ENCODE results near the gene THAP9. TPM values are rescaled to one million over a fixed set of nuclear protein-coding genes. Genes with fewer than 3 reads are reported as not detected.
A peak's percentile ranks its signal among the peaks of the same experiment; 100 is the strongest.

Gene THAP9
- polyA plus RNA-seq, 3 donors, result 1.4 to 1.9 (median 1.4) TPM

- peaks cover 3 to 9% of the 10 kb centered on the region in 2 donors for H3K4me1 ChIP-seq (ENCODE audit: control insufficient read depth in 1 of 2, insufficient read depth in 2 of 2, low read length in 2 of 2)
- H3K36me3 ChIP-seq (replicated peaks in 1 of 2; ENCODE audit: control insufficient read depth in 1 of 2, insufficient read depth in 2 of 2, low read length in 2 of 2), result peaks cover 20 to 29% of the 10 kb centered on the region in 2 donors
- no peak overlapping the region for H3K4me2 ChIP-seq (replicated peaks; ENCODE audit: extremely low read depth, low read length, poor library complexity, severe bottlenecking)
- no peak overlapping the region for H3K9ac ChIP-seq (ENCODE audit: insufficient read depth, low read length, poor library complexity, severe bottlenecking)
- H4K20me1 ChIP-seq (ENCODE audit: insufficient read depth, low read length), result no peaks in the 10 kb centered on the region
- H3K4me3 ChIP-seq (replicated peaks in 1 of 3; ENCODE audit: low read depth in 2 of 3, low read length in 3 of 3), result no peak overlapping the region
- no peaks in the 10 kb centered on the region for H3K9me3 ChIP-seq (replicated peaks in 1 of 2; ENCODE audit: control insufficient read depth in 1 of 2, insufficient read depth in 1 of 2, low read length in 2 of 2)
- intact Hi-C loops (cut with micrococcal nuclease), result no loop called here
- H3K9me3 Mint-ChIP-seq, result peaks cover 0 to 3% (median 0%) of the 10 kb centered on the region in 7 donors
- H3K27me3 Mint-ChIP-seq (ENCODE audit: low read depth in 3 of 3), result no peaks in the 10 kb centered on the region
- peaks cover 23 to 42% of the 10 kb centered on the region in 2 donors for H3K36me3 Mint-ChIP-seq
- H3K4me1 Mint-ChIP-seq, result peaks cover 22% of the 10 kb centered on the region
- H3K27ac Mint-ChIP-seq, result peak overlapping the region in 6 of 7 donors; percentile 0 to 66 (median 41)
- no peak for TF ChIP-seq CTCF (IDR thresholded peaks at IDR 0.05)
- peak overlapping the region in 1 of 2 donors; percentile 64 for H3K27ac ChIP-seq (ENCODE audit: low read depth in 1 of 2, low read length in 2 of 2)
- 63% methylated on average over 1 of the region's 1 CpG for WGBS (ENCODE audit: insufficient coverage)
- no peaks in the 10 kb centered on the region for H3K27me3 ChIP-seq (ENCODE audit: control insufficient read depth in 2 of 2, insufficient read depth in 2 of 2, low read length in 2 of 2)
- DNase-seq, result peak in 2 of 3 donors; percentile 4 to 9
- H3K79me2 ChIP-seq (ENCODE audit: insufficient read depth, low read length), result peaks cover 11% of the 10 kb centered on the region
- H3K4me3 Mint-ChIP-seq, result no peak overlapping the region
- no peak overlapping the region for H2AFZ ChIP-seq (ENCODE audit: insufficient read depth, low read depth, low read length, poor library complexity, severe bottlenecking)
Observed at GRCh38 chr4:82957045-82957444, 56.5 kb downstream of the THAP9 start.

GRCh38 chr4:82965763-82966162 lies 65.2 kb downstream of the THAP9 start:
- Histone ChIP-seq H3K9me3 (replicated peaks in 1 of 2; ENCODE audit: control insufficient read depth in 1 of 2, insufficient read depth in 1 of 2, low read length in 2 of 2) (no peaks in the 10 kb centered on the region), H3K79me2 (ENCODE audit: insufficient read depth, low read length) (peaks cover 5% of the 10 kb centered on the region), H3K36me3 (replicated peaks in 1 of 2; ENCODE audit: control insufficient read depth in 1 of 2, insufficient read depth in 2 of 2, low read length in 2 of 2) (peaks cover 40 to 89% of the 10 kb centered on the region in 2 donors), H2AFZ (ENCODE audit: insufficient read depth, low read depth, low read length, poor library complexity, severe bottlenecking) (no peak overlapping the region), H3K4me3 (replicated peaks in 1 of 3; ENCODE audit: low read depth in 2 of 3, low read length in 3 of 3) (no peak overlapping the region), H3K4me1 (ENCODE audit: control insufficient read depth in 1 of 2, insufficient read depth in 2 of 2, low read length in 2 of 2) (no peaks in the 10 kb centered on the region), H3K27me3 (ENCODE audit: control insufficient read depth in 2 of 2, insufficient read depth in 2 of 2, low read length in 2 of 2) (no peaks in the 10 kb centered on the region), H3K4me2 (replicated peaks; ENCODE audit: extremely low read depth, low read length, poor library complexity, severe bottlenecking) (no peak overlapping the region), H4K20me1 (ENCODE audit: insufficient read depth, low read length) (no peaks in the 10 kb centered on the region), H3K27ac (ENCODE audit: low read depth in 1 of 2, low read length in 2 of 2) (no peak overlapping the region), H3K9ac (ENCODE audit: insufficient read depth, low read length, poor library complexity, severe bottlenecking) (no peak overlapping the region)
- peaks cover 0 to 3% (median 0%) of the 10 kb centered on the region in 7 donors for H3K9me3 Mint-ChIP-seq
- no peaks in the 10 kb centered on the region for H3K27me3 Mint-ChIP-seq (ENCODE audit: low read depth in 3 of 3)
- WGBS (ENCODE audit: insufficient coverage), result 100% methylated on average over 1 of the region's 2 CpGs
- peak overlapping the region in 2 of 7 donors; percentile 11 to 42 for H3K27ac Mint-ChIP-seq
- H3K36me3 Mint-ChIP-seq, result peaks cover 73 to 85% of the 10 kb centered on the region in 2 donors
- no peak for DNase-seq
- no peak for TF ChIP-seq CTCF (IDR thresholded peaks at IDR 0.05)
- H3K4me1 Mint-ChIP-seq, result peaks cover 6% of the 10 kb centered on the region
- intact Hi-C loops (cut with micrococcal nuclease), result no loop called here
- no peak overlapping the region for H3K4me3 Mint-ChIP-seq
